GM11168 (cell line): ENCODE results near the gene GOLGA6A.
"Not testable (repeated sequence)": the region's sequence is repeated elsewhere in the genome, so short reads cannot be mapped to it uniquely, and the experiment has no call there.

Experiments
- in situ Hi-C: fragments of 300-500 bp; cut with MboI; formaldehyde crosslinking; loops from one replicate; pipeline ENCODE4 v1.12.0; 2022; ENCODE audit warnings: low sequenced_read_pairs; ENCODE audit not compliant: unreplicated experiment

The GOLGA6A gene

DNA sequence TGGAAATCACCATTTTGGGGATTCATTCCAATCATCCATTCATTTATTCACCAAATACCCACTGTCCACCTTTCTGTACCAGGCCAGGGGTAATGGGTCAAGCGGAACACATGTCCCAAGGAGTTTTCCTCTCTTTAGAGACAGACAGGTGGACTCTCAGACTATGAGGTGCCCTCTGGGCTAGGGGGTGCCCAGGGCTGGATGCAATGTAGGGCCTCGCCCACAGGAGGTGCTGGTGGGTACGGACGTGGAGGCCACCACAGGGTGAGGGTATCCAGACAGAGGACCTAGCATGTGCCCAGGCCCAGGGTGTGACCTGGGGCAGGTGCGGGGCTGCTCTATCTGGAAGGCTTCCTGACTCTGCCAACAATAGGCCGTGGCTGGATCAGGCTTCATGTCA is 26.3 kb upstream of the GOLGA6A start:
- in situ Hi-C loops, result not testable (repeated sequence)

DNA sequence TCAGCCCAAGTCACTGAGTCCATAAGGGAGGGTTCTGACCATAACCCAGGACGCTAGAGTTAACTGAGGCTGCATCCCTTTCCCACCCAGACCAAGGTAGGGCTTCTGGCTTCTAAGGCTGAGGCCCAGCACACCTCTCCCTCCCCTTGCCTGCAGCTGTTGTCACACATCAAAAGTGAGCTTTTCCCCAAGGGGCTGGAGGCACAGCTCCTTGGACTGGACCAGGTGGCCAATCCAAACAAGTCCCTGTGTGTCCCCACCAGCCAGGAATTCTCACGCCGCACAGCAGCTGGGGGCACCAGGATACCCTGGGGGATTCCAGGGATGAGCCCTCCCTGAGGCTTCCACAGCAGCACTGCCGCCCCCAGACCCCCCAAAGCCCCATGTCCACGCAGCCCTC is 25.8 kb upstream of the GOLGA6A start:
- in situ Hi-C loops, result no loop called here

DNA sequence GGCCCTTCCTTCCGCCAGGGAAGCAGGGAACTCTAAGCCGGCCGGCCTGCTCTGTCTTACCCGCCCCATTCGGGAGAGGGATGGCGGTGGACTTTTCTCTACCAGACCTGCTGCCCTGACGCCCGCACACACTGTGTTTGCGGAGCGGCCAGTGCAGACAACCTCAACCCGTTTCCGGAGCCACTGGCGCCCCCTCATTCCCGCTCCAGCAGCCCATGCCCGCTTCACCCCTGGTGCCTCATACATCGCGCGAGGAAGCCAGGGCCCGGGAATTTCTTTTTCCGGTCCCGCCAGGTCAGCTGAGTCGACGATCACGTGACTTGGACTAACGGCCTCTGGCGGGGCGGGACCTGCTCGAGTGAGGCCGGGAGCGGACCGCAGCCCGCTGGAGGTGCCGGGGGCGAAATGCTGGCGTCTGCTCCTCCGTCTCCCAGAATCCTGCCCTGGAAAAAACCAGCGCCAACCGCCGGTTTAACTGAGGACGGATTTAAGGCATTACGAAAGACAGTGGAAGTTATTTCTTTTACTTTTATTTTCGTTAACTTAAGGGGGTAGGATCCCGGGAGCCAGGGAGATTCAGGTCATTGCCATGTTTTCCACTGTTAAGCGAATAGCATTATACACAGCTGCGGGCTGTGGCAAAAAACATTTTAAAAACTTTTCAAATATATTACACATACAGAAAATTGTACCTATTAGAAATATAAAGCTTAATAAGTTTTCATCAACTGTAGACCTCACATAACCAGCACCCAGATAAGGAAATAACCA is 17.8 kb upstream of the GOLGA6A start:
- in situ Hi-C loops, result loop anchor here (5.0 kb wide), 1 partner anchor 1463 kb away; no protein-coding TSS in a partner anchor

DNA sequence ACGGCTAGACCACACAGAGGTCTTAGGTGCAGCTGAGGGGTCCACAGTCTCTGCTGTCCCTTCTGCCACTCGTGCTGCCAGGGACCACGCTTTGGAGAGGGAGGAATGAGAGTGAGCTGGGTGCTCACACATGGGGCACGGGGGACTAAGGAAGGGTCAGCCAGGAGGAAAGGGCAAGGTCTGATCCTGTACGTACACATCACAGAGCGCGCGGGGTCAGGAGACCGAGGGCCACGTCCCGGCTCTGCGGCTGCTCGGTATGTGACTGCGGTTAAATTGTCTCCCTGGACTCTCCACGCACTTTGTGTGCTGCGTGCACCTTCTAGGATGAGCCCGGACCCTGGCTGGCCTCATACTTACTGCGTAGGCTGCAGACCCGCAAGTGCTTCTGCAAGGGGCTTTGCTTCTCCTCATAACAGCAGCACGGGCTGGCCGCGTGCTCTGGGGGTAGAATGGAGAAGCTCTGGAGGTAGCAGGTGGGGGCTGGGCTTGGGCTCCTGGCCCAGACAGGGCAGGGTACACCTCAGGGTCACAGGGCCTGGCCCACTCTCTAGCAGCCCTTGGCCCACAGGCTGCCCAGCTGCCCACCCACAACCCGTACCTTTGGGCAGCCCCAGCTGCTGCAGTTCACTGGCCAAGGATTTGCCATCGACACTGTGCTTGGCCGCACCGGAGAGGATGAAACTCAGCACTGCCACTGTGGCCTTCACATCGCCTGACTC is 14.6 kb upstream of the GOLGA6A start:
- in situ Hi-C loops, result not testable (repeated sequence)

DNA sequence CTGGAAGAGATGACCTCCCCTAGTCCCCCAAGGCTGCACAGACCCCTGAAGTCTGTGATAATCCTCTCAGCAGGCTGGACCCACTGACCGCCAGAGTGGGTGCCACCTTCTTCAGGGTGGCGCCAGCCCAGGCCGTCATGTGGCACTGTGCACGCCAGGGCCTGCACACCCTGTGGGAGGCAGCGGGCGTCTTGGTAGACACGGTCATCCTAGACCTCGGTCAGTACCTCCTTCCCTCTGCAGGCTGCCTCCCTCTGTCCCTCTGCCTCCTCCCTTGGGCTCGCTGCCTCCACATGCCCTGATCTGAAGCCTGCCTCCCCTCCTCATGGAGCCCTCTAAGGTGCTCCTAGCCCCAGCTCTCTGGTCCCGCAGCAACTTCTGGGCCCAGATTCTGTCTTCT is 13.3 kb upstream of the GOLGA6A start:
- in situ Hi-C loops, result not testable (repeated sequence)

DNA sequence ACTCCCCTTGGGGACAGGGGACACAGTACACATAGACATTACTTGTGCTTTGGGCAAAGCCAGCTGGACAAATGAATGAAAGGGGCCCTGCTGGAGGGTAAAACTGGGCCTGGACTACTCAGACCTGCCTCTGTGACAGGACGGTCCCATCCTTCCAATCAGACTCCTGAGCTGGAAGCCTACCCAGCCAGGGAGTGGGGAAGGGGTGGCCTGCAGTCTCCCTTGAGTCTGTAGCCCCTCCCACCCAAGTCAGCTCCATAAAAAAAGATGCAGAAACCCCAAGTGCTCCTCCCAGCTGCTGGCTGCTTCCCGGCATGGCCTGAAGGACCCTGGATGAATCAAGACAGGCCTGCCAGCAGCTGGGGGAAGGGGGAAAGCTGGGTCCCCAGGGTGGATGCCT is 12.2 kb upstream of the GOLGA6A start:
- in situ Hi-C loops, result not testable (repeated sequence)

DNA sequence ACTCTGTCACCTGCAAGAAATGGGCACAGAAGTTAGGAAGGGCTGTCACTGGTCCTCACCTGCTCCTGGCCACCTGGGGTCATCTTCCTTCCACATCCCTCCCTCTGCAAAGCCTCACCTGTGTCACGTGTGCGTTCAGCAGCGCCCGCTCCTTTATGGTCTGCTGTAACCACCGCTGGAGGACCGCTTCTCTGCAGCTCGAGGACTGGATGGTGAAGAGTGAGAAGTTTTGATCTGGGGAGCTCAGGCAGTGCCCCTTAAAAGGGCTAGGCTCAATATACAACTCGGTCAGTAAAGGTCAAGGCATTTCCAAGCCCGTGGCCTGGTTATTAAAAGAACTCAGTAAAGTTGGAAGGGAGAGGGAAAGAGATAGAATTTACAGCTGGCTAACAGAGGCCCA is 6.6 kb downstream of the GOLGA6A start:
- in situ Hi-C loops, result not testable (repeated sequence)

DNA sequence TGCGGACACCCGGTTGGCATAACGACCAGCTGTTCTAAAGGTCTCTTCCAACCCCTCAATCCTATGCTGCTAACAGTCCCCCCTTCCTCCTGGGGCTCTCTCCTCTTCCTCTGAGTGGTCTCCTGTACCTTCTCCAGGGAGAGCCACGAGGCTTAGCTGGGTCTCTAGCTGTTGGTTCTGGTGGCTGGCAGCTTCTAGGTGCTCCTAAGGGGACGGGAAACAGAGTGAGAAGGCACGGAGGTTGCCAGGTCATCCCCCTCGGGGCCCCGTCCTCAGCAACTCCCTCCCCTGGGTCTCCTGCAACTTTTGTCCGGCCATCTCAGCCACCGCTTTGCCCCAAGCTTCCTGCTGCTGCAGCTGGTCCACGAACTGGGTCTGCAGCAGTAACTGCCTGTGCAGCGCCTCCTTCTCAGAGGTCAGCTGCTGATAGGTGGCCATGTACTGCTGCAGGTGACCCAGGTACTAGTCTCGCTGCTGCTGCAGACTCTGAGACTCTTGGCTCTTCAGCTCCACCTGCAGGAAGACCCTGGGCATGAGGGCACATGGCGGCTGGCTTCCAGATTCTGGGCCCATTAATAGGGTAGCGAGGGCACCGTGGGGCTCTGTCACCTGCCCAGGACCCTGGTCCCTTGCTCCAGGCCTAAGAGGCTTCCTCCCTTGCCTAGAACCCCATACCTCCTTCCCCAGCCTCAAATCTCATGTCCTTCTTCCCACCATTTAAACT is 9.6 kb downstream of the GOLGA6A start:
- in situ Hi-C loops, result not testable (repeated sequence)

DNA sequence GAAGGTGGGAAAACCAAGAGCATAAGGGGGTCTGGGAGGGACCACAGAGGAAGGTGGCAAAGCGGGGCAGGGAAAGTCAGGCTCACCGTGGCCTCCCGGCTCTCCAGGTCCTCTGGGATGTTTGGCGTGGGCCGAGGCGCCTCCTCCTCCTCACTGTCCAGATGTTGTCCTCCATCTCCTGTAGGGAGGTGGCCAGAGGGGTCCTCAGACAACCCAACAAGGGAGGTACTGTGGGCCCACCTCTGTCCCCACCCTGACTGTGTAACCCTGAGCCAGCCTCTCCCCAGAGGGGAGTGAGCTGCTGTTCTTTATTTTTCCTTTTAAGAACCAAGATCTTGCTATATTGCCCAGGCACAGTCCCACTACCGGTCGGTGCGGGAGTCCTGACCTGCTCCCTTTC is 10.2 kb downstream of the GOLGA6A start:
- in situ Hi-C loops, result not testable (repeated sequence)

DNA sequence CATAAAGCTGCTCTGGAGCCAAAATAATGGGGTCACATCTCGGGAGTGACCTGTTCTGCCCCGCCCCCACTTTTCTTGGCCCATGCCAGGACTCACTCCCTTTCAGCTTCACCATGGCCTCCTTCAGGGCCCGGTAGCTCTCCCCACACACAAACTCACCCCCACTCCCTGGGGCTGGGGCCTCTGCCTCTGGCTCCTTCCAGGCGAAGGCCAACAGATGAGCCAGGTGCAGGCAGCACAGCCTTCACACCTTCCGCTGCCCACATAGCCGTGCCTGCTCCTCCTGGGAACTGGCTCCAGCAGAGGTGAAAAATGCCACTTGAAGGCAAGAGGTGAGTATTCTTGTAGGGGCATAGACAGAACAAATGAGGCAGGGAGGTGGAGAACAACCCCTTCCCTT is 10.7 kb downstream of the GOLGA6A start:
- in situ Hi-C loops, result not testable (repeated sequence)

DNA sequence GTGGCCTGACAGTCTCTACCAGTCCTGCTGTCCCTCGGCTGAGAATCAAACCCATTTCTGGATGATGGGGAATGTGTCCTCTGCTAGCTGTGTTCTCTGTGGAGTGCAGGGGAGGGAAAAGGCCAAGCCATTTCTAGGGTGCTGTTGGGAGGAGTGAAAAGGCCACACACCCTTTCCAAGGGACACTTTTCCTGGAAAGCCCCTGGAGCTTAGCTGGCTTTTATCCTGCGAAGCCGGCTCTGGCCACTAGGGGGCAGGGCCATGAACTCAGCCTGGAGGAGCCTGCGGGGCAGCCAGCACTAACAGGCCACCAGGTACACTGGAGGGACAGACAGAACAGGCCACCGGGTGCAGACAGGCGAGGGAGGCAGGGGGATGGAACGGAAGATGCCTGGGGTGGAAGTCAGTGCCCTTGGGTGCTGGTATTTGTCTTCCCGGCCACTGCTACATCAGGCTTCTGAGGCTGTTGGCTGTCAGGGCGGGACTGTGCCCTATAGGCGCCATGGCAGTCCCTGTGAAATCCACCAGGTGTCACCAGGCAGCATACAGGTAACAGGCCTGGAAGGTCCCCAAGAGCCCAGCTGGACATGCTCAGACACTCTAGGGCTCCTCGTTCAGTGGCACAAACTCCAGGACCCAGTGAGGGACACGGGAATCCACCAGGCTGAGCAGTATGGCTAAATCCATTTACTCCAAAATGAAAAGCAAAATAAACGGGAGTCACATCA is 16.5 kb downstream of the GOLGA6A start:
- in situ Hi-C loops, result not testable (repeated sequence)

DNA sequence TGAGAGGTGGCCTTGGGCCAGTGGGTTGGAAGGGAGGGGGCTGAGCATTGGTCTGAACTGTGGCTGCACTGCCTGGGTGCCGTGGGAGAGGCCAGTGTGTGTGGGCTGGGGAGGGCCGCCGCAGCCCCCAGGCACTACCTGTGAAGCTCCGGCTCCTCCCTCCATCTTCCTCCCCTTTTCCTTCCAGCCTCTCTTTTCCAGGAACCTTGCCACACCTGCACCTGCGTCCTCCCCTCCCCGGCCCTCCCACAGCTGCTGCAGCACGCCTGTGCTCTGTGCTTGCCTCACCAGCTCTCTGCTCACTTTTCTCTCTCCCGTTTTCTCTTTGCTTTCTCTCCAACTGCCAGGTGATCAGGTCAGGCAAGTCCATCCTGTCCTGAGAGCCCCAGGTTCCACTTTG is 17.5 kb downstream of the GOLGA6A start:
- in situ Hi-C loops, result loop anchor here (5.0 kb wide), 1 partner anchor 1237 kb away; no protein-coding TSS in a partner anchor

DNA sequence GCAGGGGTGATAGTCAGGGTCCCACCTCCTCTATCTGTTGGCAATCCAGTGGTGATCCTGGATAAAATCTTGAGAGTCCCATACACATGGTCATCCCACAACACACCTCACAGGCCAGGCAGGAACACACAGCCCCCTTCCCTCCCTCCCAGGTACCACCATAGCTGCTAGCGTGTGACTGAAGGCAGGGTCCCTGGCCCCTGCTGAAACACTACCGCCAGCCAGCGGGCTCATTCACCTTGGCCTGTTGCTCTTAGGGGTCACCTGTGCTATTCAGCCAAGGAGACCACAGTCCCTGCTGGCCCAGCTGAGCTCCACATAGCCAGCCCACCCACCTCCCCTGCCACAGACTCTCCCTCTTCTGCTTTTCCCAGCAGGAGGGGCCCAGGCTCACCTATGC is 18.2 kb downstream of the GOLGA6A start:
- in situ Hi-C loops, result loop anchor here (5.0 kb wide), 1 partner anchor 1238 kb away; no protein-coding TSS in a partner anchor

DNA sequence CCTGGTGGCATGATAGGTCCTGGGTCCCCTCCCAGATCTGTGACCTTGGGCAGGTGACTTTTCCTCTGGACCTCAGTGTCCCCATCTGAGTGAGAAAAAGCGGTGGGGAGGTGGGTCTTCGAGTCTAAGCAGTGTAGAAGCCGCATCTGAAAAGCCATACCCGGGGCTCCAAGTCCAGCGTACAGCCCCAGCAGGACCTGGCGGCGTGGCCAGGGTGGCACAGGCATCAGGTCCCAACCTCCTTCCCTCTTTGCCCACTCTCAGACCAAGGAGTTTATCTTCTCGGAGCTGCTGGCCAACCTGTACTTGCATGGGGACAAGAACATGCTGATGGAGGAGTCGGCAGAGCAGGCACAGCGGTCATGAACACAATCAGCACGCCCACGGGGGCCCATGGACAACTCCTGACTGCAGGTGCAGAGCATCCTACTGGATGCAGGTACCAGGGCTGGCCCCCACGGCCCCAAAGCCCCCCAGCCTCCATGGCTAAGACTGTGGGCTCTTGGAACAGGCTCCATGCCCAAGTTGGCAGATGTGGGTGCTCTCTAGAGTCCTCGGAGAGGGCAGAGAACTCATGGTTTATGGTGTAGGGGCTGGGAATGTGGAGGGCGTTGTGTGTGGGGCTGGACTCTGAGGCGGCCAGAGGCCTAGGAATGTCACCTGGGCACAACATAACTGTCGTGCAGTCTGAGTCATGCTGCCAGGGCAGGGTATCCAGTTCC is 18.8 kb downstream of the GOLGA6A start:
- in situ Hi-C loops, result loop anchor here (5.0 kb wide), 1 partner anchor 1239 kb away; no protein-coding TSS in a partner anchor

DNA sequence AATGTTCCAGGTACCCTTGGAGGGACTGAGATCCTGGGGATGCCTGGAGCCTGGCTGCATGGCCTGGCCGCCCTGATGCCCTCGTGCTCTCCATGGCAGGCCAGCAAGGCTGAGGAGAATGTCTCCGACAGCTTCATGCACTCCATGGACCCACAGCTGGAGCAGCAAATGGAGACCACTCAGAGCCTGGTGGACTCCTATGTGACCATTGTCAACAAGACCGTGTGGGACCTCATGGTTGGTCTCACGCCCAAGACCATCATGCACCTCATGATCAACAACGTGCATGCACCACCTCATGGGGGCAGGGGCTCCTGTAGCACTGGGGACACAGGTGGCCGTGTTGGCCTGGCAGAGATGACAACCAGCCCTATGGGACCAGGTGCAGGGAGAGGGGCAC is 19.7 kb downstream of the GOLGA6A start:
- in situ Hi-C loops, result loop anchor here (5.0 kb wide), 1 partner anchor 1240 kb away; no protein-coding TSS in a partner anchor

DNA sequence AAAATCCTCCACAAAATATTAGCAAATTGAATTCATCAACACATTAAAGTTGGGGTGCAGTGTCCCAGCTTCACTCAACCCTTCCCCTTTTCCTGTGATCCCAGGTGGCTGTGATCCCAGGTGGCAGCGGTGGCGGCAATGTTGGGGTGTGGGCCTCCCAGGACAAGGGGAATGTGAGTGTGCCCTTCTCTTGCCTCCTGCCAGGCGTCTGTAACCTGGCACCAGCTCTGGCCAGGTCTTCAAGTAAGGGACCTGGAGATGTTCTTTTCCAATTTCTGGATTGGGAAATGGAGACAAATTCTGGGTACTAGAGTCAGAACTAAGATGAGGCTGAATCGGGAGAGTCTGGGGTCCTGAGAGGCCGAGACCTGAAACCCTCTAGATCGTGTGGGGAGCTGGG is 20.1 kb downstream of the GOLGA6A start:
- in situ Hi-C loops, result loop anchor here (5.0 kb wide), 1 partner anchor 1240 kb away; no protein-coding TSS in a partner anchor

DNA sequence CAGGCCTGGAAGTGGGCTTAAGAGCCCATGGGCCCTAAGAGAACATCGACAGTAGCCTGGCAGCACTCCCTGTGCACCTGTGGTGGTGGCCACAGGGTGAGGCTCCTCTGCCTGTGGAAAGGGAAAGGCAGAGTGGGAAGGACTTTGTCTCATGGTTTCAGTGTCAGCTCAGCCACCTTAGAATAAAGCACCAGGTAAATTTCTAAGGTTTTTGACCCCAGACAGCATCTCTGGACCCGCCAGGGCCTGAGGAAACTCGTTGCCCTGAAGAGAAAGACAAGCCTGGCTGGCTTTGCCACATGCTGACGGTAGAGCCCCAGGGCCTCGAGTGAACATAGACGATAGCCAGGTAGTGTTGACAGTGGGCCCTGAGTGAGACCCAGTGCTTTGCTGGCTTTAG is 22.1 kb downstream of the GOLGA6A start:
- in situ Hi-C loops, result loop anchor here (5.0 kb wide), 1 partner anchor 1242 kb away; no protein-coding TSS in a partner anchor

DNA sequence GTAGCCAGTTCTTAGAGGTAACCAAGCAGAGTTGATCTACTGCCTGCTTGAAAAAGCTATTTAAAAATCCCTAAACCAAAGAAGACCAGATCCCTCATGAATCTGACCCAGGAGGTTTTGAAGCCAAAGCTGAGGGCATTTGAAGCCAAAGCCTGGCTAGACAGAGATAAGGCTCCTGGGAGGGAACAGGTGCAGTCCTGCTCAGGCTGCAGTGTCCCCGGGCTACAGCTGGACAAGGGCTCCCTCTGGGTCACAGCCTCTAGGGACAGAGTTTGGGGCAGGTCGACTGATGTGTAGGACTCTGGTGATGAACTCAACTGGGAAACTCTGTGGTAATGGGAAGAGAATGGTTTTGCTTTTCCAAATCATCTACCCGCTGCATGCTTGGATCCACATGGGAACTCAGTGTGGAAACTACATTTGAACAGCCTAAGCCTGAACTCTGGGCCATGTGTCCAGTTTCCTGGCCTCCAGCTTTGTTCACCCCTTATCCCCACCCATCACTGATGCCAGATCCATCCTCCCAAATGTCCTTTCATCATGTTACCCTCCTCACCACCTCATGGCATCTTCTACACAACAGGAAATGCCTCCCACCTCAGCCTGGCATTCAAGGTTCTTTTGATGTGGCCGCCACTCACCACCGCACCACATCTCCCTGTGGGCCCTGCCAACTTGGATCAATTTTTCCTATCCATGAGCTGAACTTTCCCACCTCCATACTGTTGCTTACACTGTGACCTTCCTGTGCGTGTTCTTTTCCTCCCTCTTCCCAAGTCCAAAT is 23.1 kb downstream of the GOLGA6A start:
- in situ Hi-C loops, result not testable (repeated sequence)

DNA sequence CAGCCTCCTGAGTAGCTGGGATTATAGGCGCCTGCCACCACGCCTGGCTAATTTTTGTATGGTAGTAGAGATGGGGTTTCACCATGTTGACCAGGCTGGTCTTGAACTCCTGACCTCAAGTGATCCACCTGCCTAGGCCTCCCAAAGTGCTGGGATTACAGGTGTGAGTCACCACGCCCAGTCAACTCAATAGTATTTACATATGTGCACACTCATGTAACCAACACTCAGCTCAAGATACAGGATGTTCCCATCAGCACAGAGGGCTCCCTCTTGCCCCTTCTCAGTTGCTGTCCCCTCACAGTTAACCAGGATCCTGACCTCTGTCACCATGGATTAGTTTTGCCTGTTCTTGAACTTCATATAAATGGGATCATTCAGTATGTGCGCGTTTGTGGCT is 26.0 kb downstream of the GOLGA6A start:
- in situ Hi-C loops, result not testable (repeated sequence)
